Measurements from ENCODE around the gene C3orf49. TPM values are rescaled to one million over a fixed set of nuclear protein-coding genes. Genes with fewer than 3 reads are reported as not detected.

The C3orf49 gene
- total RNA-seq, 4 donors from 2014 or later: not detected

GRCh38 chr3:63872135-63872924 lies 53.2 kb downstream of the C3orf49 start:
- no peaks in the 10 kb centered on the region for H3K27me3 ChIP-seq
- no peak for DNase-seq
- no peaks in the 10 kb centered on the region for H3K36me3 ChIP-seq
- no peaks in the 10 kb centered on the region for H3K4me1 ChIP-seq
- TF ChIP-seq CTCF (IDR thresholded peaks at IDR 0.05) (no peak), POLR2A (IDR thresholded peaks at IDR 0.05) (no peak)
- H3K9me3 ChIP-seq: no peaks in the 10 kb centered on the region
- intact Hi-C loops (cut with DNase I; ENCODE audit: low total_unique reads): no loop called here
- H3K27ac ChIP-seq: no peak overlapping the region
- no peak overlapping the region for H3K4me3 ChIP-seq

GRCh38 chr3:63874769-63875168 lies 55.7 kb downstream of the C3orf49 start:
- H3K4me3 ChIP-seq: no peak overlapping the region
- no peak overlapping the region for H3K27ac ChIP-seq
- intact Hi-C loops (cut with DNase I; ENCODE audit: low total_unique reads): no loop called here
- no peaks in the 10 kb centered on the region for H3K9me3 ChIP-seq
- H3K36me3 ChIP-seq: no peaks in the 10 kb centered on the region
- no peak for DNase-seq
- TF ChIP-seq CTCF (IDR thresholded peaks at IDR 0.05): no peak
- no peak for TF ChIP-seq POLR2A (IDR thresholded peaks at IDR 0.05)
- H3K27me3 ChIP-seq: no peaks in the 10 kb centered on the region
- H3K4me1 ChIP-seq: no peaks in the 10 kb centered on the region

- H3K27me3 ChIP-seq: no peaks in the 10 kb centered on the region
- no peaks in the 10 kb centered on the region for H3K36me3 ChIP-seq
- intact Hi-C loops (cut with DNase I; ENCODE audit: low total_unique reads): no loop called here
- TF ChIP-seq POLR2A (IDR thresholded peaks at IDR 0.05) (no peak), CTCF (IDR thresholded peaks at IDR 0.05) (no peak)
- H3K27ac ChIP-seq: peak overlapping the region in 1 of 2 donors; percentile 2
- no peaks in the 10 kb centered on the region for H3K9me3 ChIP-seq
- no peak for DNase-seq
- H3K4me3 ChIP-seq: no peak overlapping the region
- H3K4me1 ChIP-seq: no peaks in the 10 kb centered on the region
These were observed 56.4 kb downstream of the C3orf49 start for GRCh38 chr3:63875510-63875909.

- no peaks in the 10 kb centered on the region for H3K4me1 ChIP-seq
- H3K9me3 ChIP-seq: no peaks in the 10 kb centered on the region
- TF ChIP-seq POLR2A (IDR thresholded peaks at IDR 0.05) (no peak), CTCF (IDR thresholded peaks at IDR 0.05) (no peak)
- H3K27me3 ChIP-seq: no peaks in the 10 kb centered on the region
- DNase-seq: no peak
- no peak overlapping the region for H3K4me3 ChIP-seq
- intact Hi-C loops (cut with DNase I; ENCODE audit: low total_unique reads): no loop called here
- peak overlapping the region in 1 of 2 donors; percentile 2 for H3K27ac ChIP-seq
- no peaks in the 10 kb centered on the region for H3K36me3 ChIP-seq
These were observed 57.2 kb downstream of the C3orf49 start for GRCh38 chr3:63876260-63876659.

GRCh38 chr3:63877737-63878393 lies 58.8 kb downstream of the C3orf49 start:
- H3K27me3 ChIP-seq: no peaks in the 10 kb centered on the region
- H3K9me3 ChIP-seq: no peaks in the 10 kb centered on the region
- intact Hi-C loops (cut with DNase I; ENCODE audit: low total_unique reads): no loop called here
- TF ChIP-seq CTCF (IDR thresholded peaks at IDR 0.05) (no peak), POLR2A (IDR thresholded peaks at IDR 0.05) (no peak)
- no peaks in the 10 kb centered on the region for H3K4me1 ChIP-seq
- no peak for DNase-seq
- H3K27ac ChIP-seq: no peak overlapping the region
- H3K4me3 ChIP-seq: no peak overlapping the region
- no peaks in the 10 kb centered on the region for H3K36me3 ChIP-seq

Measured in uterus (tissue), 4 donors.